OCI-LY7 (cell line): ENCODE measurements around the gene SH2D7. TPM values are rescaled to one million over a fixed set of nuclear protein-coding genes. Genes with fewer than 3 reads are reported as not detected.
A peak's percentile ranks its signal among the peaks of the same experiment; 100 is the strongest.

Experiments
- BruUV-seq: library from RNA; stranded (reverse); fragments of 400-500 nt; replicated peaks from 2 replicates; lab custom pipeline; 2021; lab: Mats Ljungman, UMichigan
- CTCF ChIA-PET: fragments of 300-600 bp; sonication (Branson Sonifier 250); formaldehyde crosslinking; loops from one replicate; lab custom pipeline; 2022; ENCODE audit warnings: antibody characterized with exemption; ENCODE audit not compliant: unreplicated experiment; lab: Charles Lee
- POLR2A ChIA-PET: fragments of 300-600 bp; sonication (Branson Sonifier 250); formaldehyde crosslinking; loops from one replicate; lab custom pipeline; 2022; ENCODE audit warnings: antibody characterized with exemption; lab: Charles Lee
- DNase-seq: peaks from one replicate; pipeline ENCODE4 v3.0.0-alpha.2; 2015; ENCODE audit warnings: low spot score
- H2AFZ ChIP-seq: fragments of 200-600 bp; sonication (generic), shearing (Covaris generic); 2 replicates; pipeline ENCODE4 v1.6.1; 2014; ENCODE audit warnings: mild to moderate bottlenecking, antibody characterized with exemption, low read length, moderate library complexity
- H3K27ac ChIP-seq: fragments of 200-600 bp; sonication (generic); 2 replicates; pipeline ENCODE4 v1.5.1; 2014; ENCODE audit warnings: mixed run types, low read depth, mild to moderate bottlenecking, moderate library complexity, low read length, inconsistent platforms; ENCODE audit not compliant: poor library complexity, severe bottlenecking
- H3K36me3 ChIP-seq: fragments of 200-600 bp; sonication (generic); 2 replicates; pipeline ENCODE4 v1.6.1; 2014; ENCODE audit warnings: mild to moderate bottlenecking, antibody characterized with exemption, low read length, moderate library complexity, mixed read lengths; ENCODE audit not compliant: insufficient read depth
- H3K4me1 ChIP-seq: fragments of 200-600 bp; sonication (generic); 2 replicates; pipeline ENCODE4 v1.5.1; 2014; ENCODE audit warnings: mild to moderate bottlenecking, low read length; ENCODE audit not compliant: insufficient read depth, poor library complexity, severe bottlenecking
- H3K4me2 ChIP-seq: fragments of 200-600 bp; sonication (generic); 2 replicates; pipeline ENCODE4 v1.6.1; 2014; ENCODE audit warnings: mild to moderate bottlenecking, low read length
- H3K4me3 ChIP-seq: fragments of 200-600 bp; sonication (generic); 2 replicates; pipeline ENCODE4 v1.5.1; 2014; ENCODE audit warnings: mild to moderate bottlenecking, low read depth, low read length; ENCODE audit not compliant: poor library complexity, severe bottlenecking
- H3K79me2 ChIP-seq: fragments of 200-600 bp; sonication (generic); 2 replicates; pipeline ENCODE4 v1.6.1; 2016; ENCODE audit warnings: low read depth, mild to moderate bottlenecking, low read length, moderate library complexity, mixed read lengths; ENCODE audit not compliant: insufficient read depth
- H3K9me2 ChIP-seq: fragments of 200-600 bp; sonication (generic); 2 replicates; pipeline ENCODE4 v1.6.1; 2016; ENCODE audit warnings: mild to moderate bottlenecking, low read length, mixed read lengths; ENCODE audit not compliant: insufficient read depth
- H3K9me3 ChIP-seq: fragments of 200-600 bp; sonication (generic); 2 replicates; pipeline ENCODE4 v1.6.1; 2014; ENCODE audit warnings: mild to moderate bottlenecking, mixed run types, low read length, mixed read lengths
- H4K20me1 ChIP-seq: fragments of 200-600 bp; sonication (generic); 2 replicates; pipeline ENCODE4 v1.6.1; 2014; ENCODE audit warnings: mild to moderate bottlenecking, antibody characterized with exemption, low read length, moderate library complexity, mixed read lengths; ENCODE audit not compliant: insufficient read depth
- CTCF ChIP-seq: fragments of 200-600 bp; sonication (generic); conservative IDR thresholded peaks from 2 replicates; pipeline ENCODE4 v1.5.1; 2014; ENCODE audit warnings: mild to moderate bottlenecking, antibody characterized with exemption, low read length, moderate library complexity, mixed read lengths
- EZH2phosphoT487 ChIP-seq: fragments of 200-600 bp; sonication (generic); IDR thresholded peaks from 2 replicates; pipeline ENCODE4 v1.6.1; 2018; ENCODE audit warnings: low read depth, borderline replicate concordance, mild to moderate bottlenecking, mixed run types, antibody characterized with exemption, low read length, moderate library complexity, mixed read lengths
- intact Hi-C: fragments of 100-400 bp; cut with micrococcal nuclease; formaldehyde crosslinking; loops from one replicate; pipeline ENCODE4 v1.10.0; 2022; ENCODE audit not compliant: unreplicated experiment
- total RNA-seq, 2 experiments: library from RNA; depleted of rRNA in 1 of 2; stranded (reverse); fragments of >200 nt in 1 of 2; shearing (Covaris generic) in 1 of 2; gene quantifications; 2 replicates each; pipeline ENCODE4 v1.2.3, GENCODE V29; 2014 to 2022

SH2D7 gene
- total RNA-seq, 2 experiments from 2014 or later = not detected

GRCh38 chr15:78055919-78056713, 36.2 kb upstream of the SH2D7 start:
- H2AFZ ChIP-seq = no peak overlapping the region
- TF ChIP-seq EZH2phosphoT487 (no peak), CTCF (no peak)
- POLR2A ChIA-PET = interaction anchor here (0.7 to 5.6 kb wide), 5 partner anchors 8 to 499 kb away, joined by 3 to 53 read pairs (median 4); no protein-coding TSS in a partner anchor
- H3K4me1 ChIP-seq = peaks cover 95% of the 10 kb centered on the region
- intact Hi-C loops = no loop called here
- H3K4me3 ChIP-seq = peak overlapping the region; percentile 45
- H3K4me2 ChIP-seq = peak overlapping the region; percentile 75
- no peaks in the 10 kb centered on the region for H3K9me2 ChIP-seq
- H3K27ac ChIP-seq = peak overlapping the region; percentile 81
- BruUV-seq = no TSS peak
- H3K36me3 ChIP-seq = peaks cover 28% of the 10 kb centered on the region; the same call in 1 of the 2 replicates
- no peaks in the 10 kb centered on the region for H3K9me3 ChIP-seq
- peaks cover 72% of the 10 kb centered on the region for H3K79me2 ChIP-seq
- DNase-seq = no peak
- no peaks in the 10 kb centered on the region for H4K20me1 ChIP-seq
- CTCF ChIA-PET = interaction anchor here (0.7 to 1.0 kb wide), 2 partner anchors 9 to 22 kb away, joined by 3 read pairs; partner anchors contain the start of gene TBC1D2B

GRCh38 chr15:78056714-78057269, 35.6 kb upstream of the SH2D7 start:
- no TSS peak for BruUV-seq
- peaks cover 24% of the 10 kb centered on the region; the same call in 1 of the 2 replicates for H3K36me3 ChIP-seq
- TF ChIP-seq CTCF (no peak), EZH2phosphoT487 (no peak)
- H3K79me2 ChIP-seq = peaks cover 73% of the 10 kb centered on the region
- peak; percentile 88 for DNase-seq
- peak overlapping the region; percentile 81 for H3K27ac ChIP-seq
- H3K4me2 ChIP-seq = peak overlapping the region; percentile 75
- CTCF ChIA-PET = interaction anchor here (0.7 to 1.0 kb wide), 2 partner anchors 8 to 21 kb away, joined by 3 read pairs; partner anchors contain the start of gene TBC1D2B
- peak overlapping the region; percentile 45 for H3K4me3 ChIP-seq
- no peaks in the 10 kb centered on the region for H3K9me3 ChIP-seq
- POLR2A ChIA-PET = interaction anchor here (0.7 to 5.6 kb wide), 6 partner anchors 9 to 498 kb away, joined by 3 to 53 read pairs (median 4); no protein-coding TSS in a partner anchor
- no peaks in the 10 kb centered on the region for H3K9me2 ChIP-seq
- no peaks in the 10 kb centered on the region for H4K20me1 ChIP-seq
- intact Hi-C loops = no loop called here
- no peak overlapping the region for H2AFZ ChIP-seq
- H3K4me1 ChIP-seq = peaks cover 91% of the 10 kb centered on the region
